ENCODE measurements around the gene RBM3. TPM values are rescaled to one million over a fixed set of nuclear protein-coding genes. Genes with fewer than 3 reads are reported as not detected.
"Not testable (repeated sequence)": the region's sequence is repeated elsewhere in the genome, so short reads cannot be mapped to it uniquely, and the experiment has no call there.

The RBM3 gene
- polyA plus RNA-seq (2013), result 159 and 161 TPM in 2 replicates

GRCh38 chrX:48574270-48575266 is at the start of gene RBM3:
RBM3 (plus strand) TSS chrX:48574484; CDS start chrX:48575181, 697 bp downstream.
- H3K23ac ChIP-seq (ENCODE audit: low read length), result no peak within 1 kb of the TSS
- peaks cover 10% of the 10 kb centered on the region for H3K79me2 ChIP-seq (ENCODE audit: control insufficient read depth, insufficient read depth, low read length, poor library complexity)
- peaks cover 17 to 31% of the 10 kb centered on the region in 2 experiments for H3K36me3 ChIP-seq (ENCODE audit: control insufficient read depth in 1 of 2, insufficient read depth in 2 of 2, low read length in 2 of 2)
- H2BK5ac ChIP-seq (ENCODE audit: low read depth, low read length, poor library complexity), result peak within 1 kb of the TSS; percentile 78
- H3K4ac ChIP-seq (ENCODE audit: low read depth, low read length), result peak within 1 kb of the TSS; percentile 94
- H4K12ac ChIP-seq (ENCODE audit: low read depth, low read length), result peak within 1 kb of the TSS; percentile 92
- peak within 1 kb of the TSS; percentile 98 for H3K14ac ChIP-seq (ENCODE audit: low read length)
- no peaks in the 10 kb centered on the region for H3K9me3 ChIP-seq (ENCODE audit: insufficient read depth, low read depth, low read length)
- peak within 1 kb of the TSS; percentile 87 for H2AFZ ChIP-seq (ENCODE audit: insufficient read depth, low read length, poor library complexity)
- H3K9ac ChIP-seq (ENCODE audit: low read length), result peak within 1 kb of the TSS; percentile 100
- H4K91ac ChIP-seq (ENCODE audit: low read depth, low read length), result peak within 1 kb of the TSS; percentile 99
- H3K27me3 ChIP-seq (ENCODE audit: insufficient read depth, low read length), result no peaks in the 10 kb centered on the region
- peaks cover 10 to 12% of the 10 kb centered on the region in 2 experiments for H3K4me1 ChIP-seq (ENCODE audit: control insufficient read depth in 1 of 2, insufficient read depth in 2 of 2, low read length in 2 of 2)
- H2BK12ac ChIP-seq (ENCODE audit: low read length), result no peak within 1 kb of the TSS
- H2AK5ac ChIP-seq (ENCODE audit: low read length), result peak within 1 kb of the TSS; percentile 91
- peak within 1 kb of the TSS; percentile 95 for H3K27ac ChIP-seq (ENCODE audit: low read depth, low read length)
- DNase-seq, result peak; percentile 78 to 87
- H2BK120ac ChIP-seq (ENCODE audit: insufficient read depth, low read length, poor library complexity), result peak within 1 kb of the TSS; percentile 93
- peak within 1 kb of the TSS; percentile 97 for H3K4me3 ChIP-seq (ENCODE audit: low read depth, low read length)
- peaks cover 12% of the 10 kb centered on the region for H3K79me1 ChIP-seq (ENCODE audit: low read length)
- no CpG with 5 or more reads among the region's 71 CpGs for WGBS (ENCODE audit: extremely low coverage, insufficient coverage, insufficient read length)
- H3K4me2 ChIP-seq (ENCODE audit: low read length), result peak within 1 kb of the TSS; percentile 71
- H3K18ac ChIP-seq (ENCODE audit: low read length), result peak within 1 kb of the TSS; percentile 96
- H4K8ac ChIP-seq (ENCODE audit: low read depth, low read length), result peak within 1 kb of the TSS; percentile 99

GRCh38 chrX:48525853-48526252 is 48.4 kb upstream of the RBM3 start:
- not testable (repeated sequence) for H2BK120ac ChIP-seq (ENCODE audit: insufficient read depth, low read length, poor library complexity); H3K9me3 ChIP-seq (ENCODE audit: insufficient read depth, low read depth, low read length); H3K27me3 ChIP-seq (ENCODE audit: insufficient read depth, low read length); H3K4me2 ChIP-seq (ENCODE audit: low read length); H3K4me3 ChIP-seq (ENCODE audit: low read depth, low read length); H3K79me2 ChIP-seq (ENCODE audit: control insufficient read depth, insufficient read depth, low read length, poor library complexity); H3K4me1 ChIP-seq (ENCODE audit: control insufficient read depth in 1 of 2, insufficient read depth in 2 of 2, low read length in 2 of 2); DNase-seq; H3K4ac ChIP-seq (ENCODE audit: low read depth, low read length); H2AK5ac ChIP-seq (ENCODE audit: low read length); H2BK12ac ChIP-seq (ENCODE audit: low read length); H3K18ac ChIP-seq (ENCODE audit: low read length); H2BK5ac ChIP-seq (ENCODE audit: low read depth, low read length, poor library complexity); H3K27ac ChIP-seq (ENCODE audit: low read depth, low read length); H2AFZ ChIP-seq (ENCODE audit: insufficient read depth, low read length, poor library complexity); H4K12ac ChIP-seq (ENCODE audit: low read depth, low read length); H3K14ac ChIP-seq (ENCODE audit: low read length); H3K79me1 ChIP-seq (ENCODE audit: low read length); H3K9ac ChIP-seq (ENCODE audit: low read length); H3K23ac ChIP-seq (ENCODE audit: low read length); H4K91ac ChIP-seq (ENCODE audit: low read depth, low read length); H4K8ac ChIP-seq (ENCODE audit: low read depth, low read length)
- peaks cover 33 to 34% of the 10 kb centered on the region in 2 experiments for H3K36me3 ChIP-seq (ENCODE audit: control insufficient read depth in 1 of 2, insufficient read depth in 2 of 2, low read length in 2 of 2)
- WGBS (ENCODE audit: extremely low coverage, insufficient coverage, insufficient read length), result no CpG with 5 or more reads among the region's 8 CpGs

GRCh38 chrX:48530736-48531135 is 43.5 kb upstream of the RBM3 start:
- no peak overlapping the region for H3K18ac ChIP-seq (ENCODE audit: low read length)
- no peaks in the 10 kb centered on the region for H3K4me1 ChIP-seq (ENCODE audit: control insufficient read depth in 1 of 2, insufficient read depth in 2 of 2, low read length in 2 of 2)
- H3K79me1 ChIP-seq (ENCODE audit: low read length), result no peaks in the 10 kb centered on the region
- H3K4me2 ChIP-seq (ENCODE audit: low read length), result no peak overlapping the region
- H4K12ac ChIP-seq (ENCODE audit: low read depth, low read length), result no peak overlapping the region
- peaks cover 24 to 27% of the 10 kb centered on the region in 2 experiments for H3K36me3 ChIP-seq (ENCODE audit: control insufficient read depth in 1 of 2, insufficient read depth in 2 of 2, low read length in 2 of 2)
- H3K4ac ChIP-seq (ENCODE audit: low read depth, low read length), result no peak overlapping the region
- H2AFZ ChIP-seq (ENCODE audit: insufficient read depth, low read length, poor library complexity), result no peak overlapping the region
- no peak overlapping the region for H3K4me3 ChIP-seq (ENCODE audit: low read depth, low read length)
- H3K27ac ChIP-seq (ENCODE audit: low read depth, low read length), result no peak overlapping the region
- no peaks in the 10 kb centered on the region for H3K9me3 ChIP-seq (ENCODE audit: insufficient read depth, low read depth, low read length)
- no peaks in the 10 kb centered on the region for H3K79me2 ChIP-seq (ENCODE audit: control insufficient read depth, insufficient read depth, low read length, poor library complexity)
- no peak overlapping the region for H2BK120ac ChIP-seq (ENCODE audit: insufficient read depth, low read length, poor library complexity)
- H4K91ac ChIP-seq (ENCODE audit: low read depth, low read length), result no peak overlapping the region
- no peak for DNase-seq
- no peak overlapping the region for H3K9ac ChIP-seq (ENCODE audit: low read length)
- no peak overlapping the region for H4K8ac ChIP-seq (ENCODE audit: low read depth, low read length)
- no peak overlapping the region for H2BK12ac ChIP-seq (ENCODE audit: low read length)
- no peak overlapping the region for H2BK5ac ChIP-seq (ENCODE audit: low read depth, low read length, poor library complexity)
- no peak overlapping the region for H2AK5ac ChIP-seq (ENCODE audit: low read length)
- no peaks in the 10 kb centered on the region for H3K27me3 ChIP-seq (ENCODE audit: insufficient read depth, low read length)
- H3K23ac ChIP-seq (ENCODE audit: low read length), result no peak overlapping the region
- H3K14ac ChIP-seq (ENCODE audit: low read length), result no peak overlapping the region
- no CpG with 5 or more reads among the region's 3 CpGs for WGBS (ENCODE audit: extremely low coverage, insufficient coverage, insufficient read length)

GRCh38 chrX:48531358-48531959 is 42.8 kb upstream of the RBM3 start:
- H2BK12ac ChIP-seq (ENCODE audit: low read length), result no peak overlapping the region
- H3K14ac ChIP-seq (ENCODE audit: low read length), result no peak overlapping the region
- no peak overlapping the region for H3K23ac ChIP-seq (ENCODE audit: low read length)
- no CpG with 5 or more reads among the region's 5 CpGs for WGBS (ENCODE audit: extremely low coverage, insufficient coverage, insufficient read length)
- no peak overlapping the region for H3K9ac ChIP-seq (ENCODE audit: low read length)
- no peak overlapping the region for H3K4me2 ChIP-seq (ENCODE audit: low read length)
- no peak overlapping the region for H4K12ac ChIP-seq (ENCODE audit: low read depth, low read length)
- no peak overlapping the region for H2BK5ac ChIP-seq (ENCODE audit: low read depth, low read length, poor library complexity)
- no peak overlapping the region for H3K4ac ChIP-seq (ENCODE audit: low read depth, low read length)
- no peak overlapping the region for H3K27ac ChIP-seq (ENCODE audit: low read depth, low read length)
- no peak overlapping the region for H4K8ac ChIP-seq (ENCODE audit: low read depth, low read length)
- DNase-seq, result peak; percentile 24 to 62
- no peaks in the 10 kb centered on the region for H3K4me1 ChIP-seq (ENCODE audit: control insufficient read depth in 1 of 2, insufficient read depth in 2 of 2, low read length in 2 of 2)
- no peaks in the 10 kb centered on the region for H3K27me3 ChIP-seq (ENCODE audit: insufficient read depth, low read length)
- no peaks in the 10 kb centered on the region for H3K79me2 ChIP-seq (ENCODE audit: control insufficient read depth, insufficient read depth, low read length, poor library complexity)
- H4K91ac ChIP-seq (ENCODE audit: low read depth, low read length), result no peak overlapping the region
- H3K18ac ChIP-seq (ENCODE audit: low read length), result no peak overlapping the region
- no peak overlapping the region for H2BK120ac ChIP-seq (ENCODE audit: insufficient read depth, low read length, poor library complexity)
- H3K79me1 ChIP-seq (ENCODE audit: low read length), result no peaks in the 10 kb centered on the region
- H2AK5ac ChIP-seq (ENCODE audit: low read length), result no peak overlapping the region
- H2AFZ ChIP-seq (ENCODE audit: insufficient read depth, low read length, poor library complexity), result no peak overlapping the region
- no peak overlapping the region for H3K4me3 ChIP-seq (ENCODE audit: low read depth, low read length)
- H3K36me3 ChIP-seq (ENCODE audit: control insufficient read depth in 1 of 2, insufficient read depth in 2 of 2, low read length in 2 of 2), result peaks cover 21 to 24% of the 10 kb centered on the region in 2 experiments
- no peaks in the 10 kb centered on the region for H3K9me3 ChIP-seq (ENCODE audit: insufficient read depth, low read depth, low read length)

Data from trophoblast cell (in vitro differentiated cells and primary cell).